ENCODE measurements around the gene FBXO48.

DNA sequence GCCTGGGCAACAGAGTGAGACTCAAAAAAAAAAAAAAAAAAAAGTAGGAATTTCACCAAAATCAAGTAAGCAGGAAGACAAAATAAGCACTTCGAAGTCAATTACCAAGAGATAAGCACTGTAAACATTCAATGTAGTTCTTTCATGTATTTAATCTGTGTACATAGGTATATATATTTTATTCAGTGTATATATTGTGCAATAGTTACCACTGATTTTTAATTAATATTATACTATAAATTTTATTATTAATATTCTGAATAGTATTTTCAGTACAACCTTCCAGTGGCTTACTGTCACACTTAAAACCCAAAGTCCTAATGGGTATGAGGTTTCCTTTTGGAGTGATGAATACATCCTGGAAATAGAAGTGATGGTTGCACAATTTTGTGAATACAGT, 9.4 kb upstream of the FBXO48 start:
- TF ChIP-seq, protein P1, sequence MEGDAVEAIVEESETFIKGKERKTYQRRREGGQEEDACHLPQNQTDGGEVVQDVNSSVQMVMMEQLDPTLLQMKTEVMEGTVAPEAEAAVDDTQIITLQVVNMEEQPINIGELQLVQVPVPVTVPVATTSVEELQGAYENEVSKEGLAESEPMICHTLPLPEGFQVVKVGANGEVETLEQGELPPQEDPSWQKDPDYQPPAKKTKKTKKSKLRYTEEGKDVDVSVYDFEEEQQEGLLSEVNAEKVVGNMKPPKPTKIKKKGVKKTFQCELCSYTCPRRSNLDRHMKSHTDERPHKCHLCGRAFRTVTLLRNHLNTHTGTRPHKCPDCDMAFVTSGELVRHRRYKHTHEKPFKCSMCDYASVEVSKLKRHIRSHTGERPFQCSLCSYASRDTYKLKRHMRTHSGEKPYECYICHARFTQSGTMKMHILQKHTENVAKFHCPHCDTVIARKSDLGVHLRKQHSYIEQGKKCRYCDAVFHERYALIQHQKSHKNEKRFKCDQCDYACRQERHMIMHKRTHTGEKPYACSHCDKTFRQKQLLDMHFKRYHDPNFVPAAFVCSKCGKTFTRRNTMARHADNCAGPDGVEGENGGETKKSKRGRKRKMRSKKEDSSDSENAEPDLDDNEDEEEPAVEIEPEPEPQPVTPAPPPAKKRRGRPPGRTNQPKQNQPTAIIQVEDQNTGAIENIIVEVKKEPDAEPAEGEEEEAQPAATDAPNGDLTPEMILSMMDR (IDR thresholded peaks at IDR 0.05), result no peak
- TF ChIP-seq POLR2A (IDR thresholded peaks at IDR 0.05), result no peak
